Measurements from ENCODE around the gene WNT6. TPM values are rescaled to one million over a fixed set of nuclear protein-coding genes. Genes with fewer than 3 reads are reported as not detected.

Gene WNT6
- total RNA-seq (ENCODE audit: unreplicated experiment) = 0.66 TPM
- long read RNA-seq = 0 reads

GRCh38 chr2:218859556-218859987, at the start of gene WNT6:
Gene WNT6, plus strand, starts transcription at chr2:218859805. Its CDS starts 233 bp downstream, at chr2:218860038.
- TF ChIP-seq CTCF (IDR thresholded peaks at IDR 0.05; ENCODE audit: partially characterized antibody, unreplicated experiment) = no peak
- H3K4me3 Mint-ChIP-seq (ENCODE audit: unreplicated experiment) = peak within 1 kb of the TSS; percentile 77
- H3K27ac Mint-ChIP-seq (ENCODE audit: unreplicated experiment) = no peak within 1 kb of the TSS
- H3K4me1 Mint-ChIP-seq (ENCODE audit: low read depth, unreplicated experiment) = peaks cover 10% of the 10 kb centered on the region
- H3K9me3 Mint-ChIP-seq (ENCODE audit: unreplicated experiment) = peaks cover 2% of the 10 kb centered on the region
- DNase-seq = peak; percentile 56
- peaks cover 28% of the 10 kb centered on the region for H3K27me3 Mint-ChIP-seq (ENCODE audit: unreplicated experiment)
- H3K36me3 Mint-ChIP-seq (ENCODE audit: unreplicated experiment) = no peaks in the 10 kb centered on the region

GRCh38 chr2:218810256-218810655, 49.3 kb upstream of the WNT6 start:
- no peak for TF ChIP-seq CTCF (IDR thresholded peaks at IDR 0.05; ENCODE audit: partially characterized antibody, unreplicated experiment)
- Mint-ChIP-seq H3K4me3 (ENCODE audit: unreplicated experiment) (no peak overlapping the region), H3K4me1 (ENCODE audit: low read depth, unreplicated experiment) (no peaks in the 10 kb centered on the region), H3K27ac (ENCODE audit: unreplicated experiment) (no peak overlapping the region), H3K36me3 (ENCODE audit: unreplicated experiment) (no peaks in the 10 kb centered on the region), H3K27me3 (ENCODE audit: unreplicated experiment) (peaks cover 6% of the 10 kb centered on the region), H3K9me3 (ENCODE audit: unreplicated experiment) (no peaks in the 10 kb centered on the region)
- no peak for DNase-seq

GRCh38 chr2:218811382-218811781, 48.2 kb upstream of the WNT6 start:
- Mint-ChIP-seq H3K9me3 (ENCODE audit: unreplicated experiment) (no peaks in the 10 kb centered on the region), H3K27me3 (ENCODE audit: unreplicated experiment) (peaks cover 6% of the 10 kb centered on the region), H3K4me1 (ENCODE audit: low read depth, unreplicated experiment) (no peaks in the 10 kb centered on the region), H3K36me3 (ENCODE audit: unreplicated experiment) (no peaks in the 10 kb centered on the region), H3K4me3 (ENCODE audit: unreplicated experiment) (no peak overlapping the region), H3K27ac (ENCODE audit: unreplicated experiment) (no peak overlapping the region)
- no peak for TF ChIP-seq CTCF (IDR thresholded peaks at IDR 0.05; ENCODE audit: partially characterized antibody, unreplicated experiment)
- no peak for DNase-seq

GRCh38 chr2:218812096-218812815, 47.3 kb upstream of the WNT6 start:
- no peaks in the 10 kb centered on the region for H3K4me1 Mint-ChIP-seq (ENCODE audit: low read depth, unreplicated experiment)
- H3K9me3 Mint-ChIP-seq (ENCODE audit: unreplicated experiment) = no peaks in the 10 kb centered on the region
- no peak for TF ChIP-seq CTCF (IDR thresholded peaks at IDR 0.05; ENCODE audit: partially characterized antibody, unreplicated experiment)
- no peaks in the 10 kb centered on the region for H3K36me3 Mint-ChIP-seq (ENCODE audit: unreplicated experiment)
- no peak for DNase-seq
- no peak overlapping the region for H3K27ac Mint-ChIP-seq (ENCODE audit: unreplicated experiment)
- H3K27me3 Mint-ChIP-seq (ENCODE audit: unreplicated experiment) = peaks cover 6% of the 10 kb centered on the region
- no peak overlapping the region for H3K4me3 Mint-ChIP-seq (ENCODE audit: unreplicated experiment)

GRCh38 chr2:218812861-218813260, 46.7 kb upstream of the WNT6 start:
- no peaks in the 10 kb centered on the region for H3K4me1 Mint-ChIP-seq (ENCODE audit: low read depth, unreplicated experiment)
- no peak for TF ChIP-seq CTCF (IDR thresholded peaks at IDR 0.05; ENCODE audit: partially characterized antibody, unreplicated experiment)
- H3K9me3 Mint-ChIP-seq (ENCODE audit: unreplicated experiment) = no peaks in the 10 kb centered on the region
- no peak overlapping the region for H3K27ac Mint-ChIP-seq (ENCODE audit: unreplicated experiment)
- H3K27me3 Mint-ChIP-seq (ENCODE audit: unreplicated experiment) = peaks cover 7% of the 10 kb centered on the region
- no peak for DNase-seq
- H3K36me3 Mint-ChIP-seq (ENCODE audit: unreplicated experiment) = no peaks in the 10 kb centered on the region
- H3K4me3 Mint-ChIP-seq (ENCODE audit: unreplicated experiment) = no peak overlapping the region

Data from glutamatergic neuron (in vitro differentiated cells).